GM23338 (cell line): ENCODE measurements around the gene TMEM127. TPM values are rescaled to one million over a fixed set of nuclear protein-coding genes. Genes with fewer than 3 reads are reported as not detected.

ENCODE experiments used
- ATAC-seq: fragments of 200-7000 bp; cut with Tn5 transposase; 3 replicates; pipeline ENCODE4 v1.9.1; 2020
- DNase-seq: peaks from one replicate; pipeline ENCODE4 v3.0.0-alpha.2; 2015; ENCODE audit warnings: low spot score
- H2AFZ ChIP-seq: fragments of 200-600 bp; sonication (generic); 2 replicates; pipeline ENCODE4 v1.8.0; 2016; ENCODE audit warnings: antibody characterized with exemption, mild to moderate bottlenecking, moderate library complexity
- H3F3A ChIP-seq: fragments of 200-600 bp; sonication (generic); replicated peaks from 2 replicates; pipeline ENCODE4 v1.8.0; 2017; ENCODE audit warnings: antibody characterized with exemption, mixed run types, low read depth
- H3K27ac ChIP-seq: fragments of 200-600 bp; sonication (generic); 2 replicates; pipeline ENCODE4 v1.6.1; 2016; ENCODE audit warnings: low read depth
- H3K27me3 ChIP-seq: fragments of 200-600 bp; sonication (generic); 2 replicates; pipeline ENCODE4 v1.8.0; 2016; ENCODE audit warnings: mild to moderate bottlenecking, mixed run types, moderate library complexity; ENCODE audit not compliant: insufficient read depth
- H3K36me3 ChIP-seq: fragments of 200-600 bp; sonication (generic); 2 replicates; pipeline ENCODE4 v1.8.0; 2016; ENCODE audit warnings: mild to moderate bottlenecking; ENCODE audit not compliant: insufficient read depth
- H3K4me1 ChIP-seq: fragments of 200-600 bp; sonication (generic); 2 replicates; pipeline ENCODE4 v1.8.0; 2016; ENCODE audit warnings: mild to moderate bottlenecking, moderate library complexity; ENCODE audit not compliant: insufficient read depth
- H3K4me2 ChIP-seq: fragments of 200-600 bp; sonication (generic); 2 replicates; pipeline ENCODE4 v1.7.1; 2017; ENCODE audit warnings: mixed run types
- H3K4me3 ChIP-seq: fragments of 200-600 bp; sonication (generic); 2 replicates; pipeline ENCODE4 v1.6.1; 2016; ENCODE audit warnings: mixed run types
- H3K79me2 ChIP-seq: fragments of 200-600 bp; sonication (generic); replicated peaks from 2 replicates; pipeline ENCODE4 v1.8.0; 2017; ENCODE audit warnings: mild to moderate bottlenecking; ENCODE audit not compliant: insufficient read depth
- H3K9me2 ChIP-seq: fragments of 200-600 bp; sonication (generic); 2 replicates; pipeline ENCODE4 v1.8.0; 2017; ENCODE audit not compliant: insufficient read depth
- H4K20me1 ChIP-seq: fragments of 200-600 bp; sonication (generic); replicated peaks from 2 replicates; pipeline ENCODE4 v1.8.0; 2017; ENCODE audit warnings: mild to moderate bottlenecking; ENCODE audit not compliant: insufficient read depth
- H3K27ac Mint-ChIP-seq: 2 replicates; pipeline ENCODE4 v1.8.0; 2020; ENCODE audit warnings: inconsistent platforms, mild to moderate bottlenecking, moderate library complexity, mixed read lengths
- H3K27me3 Mint-ChIP-seq: 3 replicates; pipeline ENCODE4 v1.8.0; 2022; ENCODE audit warnings: low read depth, mild to moderate bottlenecking, moderate library complexity, mixed read lengths, inconsistent platforms; ENCODE audit not compliant: insufficient read depth, poor library complexity
- H3K36me3 Mint-ChIP-seq: 3 replicates; pipeline ENCODE4 v1.8.0; 2021; ENCODE audit warnings: low read depth, mild to moderate bottlenecking, inconsistent platforms, moderate library complexity, mixed read lengths
- H3K4me1 Mint-ChIP-seq: 3 replicates; pipeline ENCODE4 v1.8.0; 2020; ENCODE audit warnings: mild to moderate bottlenecking, inconsistent platforms, mixed read lengths
- H3K4me3 Mint-ChIP-seq: 3 replicates; pipeline ENCODE4 v1.8.0; 2021; ENCODE audit warnings: moderate library complexity, mild to moderate bottlenecking, inconsistent platforms, mixed read lengths
- H3K9me3 Mint-ChIP-seq: 3 replicates; pipeline ENCODE4 v1.8.0; 2020; ENCODE audit warnings: moderate library complexity, mild to moderate bottlenecking, inconsistent platforms, mixed read lengths
- CREB1 ChIP-seq: fragments of 250-450 bp; sonication (Bioruptor Pico); IDR thresholded peaks from 2 replicates; pipeline ENCODE4 v1.5.0; 2020; ENCODE audit warnings: low read depth, mild to moderate bottlenecking, moderate library complexity
- EZH2 ChIP-seq: fragments of 200-600 bp; sonication (generic); IDR thresholded peaks from one replicate; pipeline ENCODE4 v1.8.0; 2017; ENCODE audit warnings: antibody characterized with exemption, mild to moderate bottlenecking, low read depth; ENCODE audit not compliant: unreplicated experiment
- EZH2phosphoT487 ChIP-seq: fragments of 200-600 bp; sonication (generic); IDR thresholded peaks from one replicate; pipeline ENCODE4 v1.8.1; 2018; ENCODE audit warnings: antibody characterized with exemption; ENCODE audit not compliant: unreplicated experiment
- JUNB ChIP-seq: IDR thresholded peaks from one replicate; pipeline ENCODE4 v1.6.1; 2016; ENCODE audit warnings: antibody characterized with exemption; ENCODE audit not compliant: unreplicated experiment
- NANOG ChIP-seq: IDR thresholded peaks from 2 replicates; pipeline ENCODE4 v1.6.1; 2016; ENCODE audit warnings: antibody characterized with exemption, borderline replicate concordance
- POLR2AphosphoS5 ChIP-seq: IDR thresholded peaks from 2 replicates; pipeline ENCODE4 v1.6.1; 2016; ENCODE audit warnings: antibody characterized with exemption, low read depth
- STAT1 ChIP-seq: IDR thresholded peaks from one replicate; pipeline ENCODE4 v1.6.1; 2016; ENCODE audit warnings: antibody characterized with exemption; ENCODE audit not compliant: unreplicated experiment
- ZNF114 ChIP-seq: fragments of 250-450 bp; sonication (Bioruptor Pico); IDR thresholded peaks from 2 replicates; pipeline ENCODE4 v1.5.0; 2020; ENCODE audit warnings: mild to moderate bottlenecking, moderate library complexity
- ZNF331 ChIP-seq: fragments of 250-450 bp; sonication (Bioruptor Pico); IDR thresholded peaks from 2 replicates; pipeline ENCODE4 v1.5.0; 2020; ENCODE audit warnings: low read depth, mild to moderate bottlenecking, moderate library complexity
- polyA plus RNA-seq: library from polyadenylated mRNA; unstranded; fragments of >200 nt; fragmentation: Nextera tagmentation; extraction: Ambion mirVana; gene quantifications from 2 replicates; pipeline ENCODE4 v1.2.1, GENCODE V29; 2016
- total RNA-seq: library from RNA; depleted of rRNA; stranded (reverse); fragments of >200 nt; shearing (Covaris generic); gene quantifications from 2 replicates; pipeline ENCODE4 v1.2.3, GENCODE V29; 2014
- TF ChIP-seq, protein P1 (sequence below), 2 experiments: fragments of 200-600 bp in 1 of 2; sonication (generic) in 1 of 2; conservative IDR thresholded peaks; 2 replicates each; pipeline versions ENCODE4 v1.5.1 to v1.6.1; 2016 to 2017; ENCODE audit warnings: antibody characterized with exemption in 2 of 2, low read depth in 2 of 2, mild to moderate bottlenecking in 2 of 2, moderate library complexity in 1 of 2
- TF ChIP-seq, protein P2 (sequence below): IDR thresholded peaks from one replicate; pipeline ENCODE4 v1.6.1; 2018; ENCODE audit warnings: antibody characterized with exemption; ENCODE audit not compliant: unreplicated experiment
- TF ChIP-seq, protein P3 (sequence below): IDR thresholded peaks from 2 replicates; pipeline ENCODE4 v1.6.1; 2016; ENCODE audit warnings: antibody characterized with exemption
- TF ChIP-seq, protein P4 (sequence below): fragments of 250-450 bp; sonication (Bioruptor Pico); IDR thresholded peaks from 2 replicates; pipeline ENCODE4 v1.5.0; 2020; ENCODE audit warnings: mild to moderate bottlenecking, moderate library complexity

Gene TMEM127
- total and polyA plus RNA-seq, 2 experiments from 2014 or later = 4.9 to 19.9 TPM

GRCh38 chr2:96296925-96297324, 31.1 kb upstream of the TMEM127 start:
- no peak overlapping the region for H3K4me3 ChIP-seq
- DNase-seq (no peak), ATAC-seq (no peak)
- Mint-ChIP-seq H3K9me3 (no peaks in the 10 kb centered on the region), H3K4me1 (no peaks in the 10 kb centered on the region), H3K27me3 (no peaks in the 10 kb centered on the region), H3K27ac (no peak overlapping the region), H3K36me3 (peaks cover 88% of the 10 kb centered on the region), H3K4me3 (no peak overlapping the region)
- H3K9me2 ChIP-seq = no peaks in the 10 kb centered on the region
- no peaks in the 10 kb centered on the region for H3F3A ChIP-seq
- no peak for TF ChIP-seq EZH2
- no peak for TF ChIP-seq POLR2AphosphoS5
- no peak for TF ChIP-seq ZNF114 (CRISPR knock-in tag)
- TF ChIP-seq, protein P1, sequence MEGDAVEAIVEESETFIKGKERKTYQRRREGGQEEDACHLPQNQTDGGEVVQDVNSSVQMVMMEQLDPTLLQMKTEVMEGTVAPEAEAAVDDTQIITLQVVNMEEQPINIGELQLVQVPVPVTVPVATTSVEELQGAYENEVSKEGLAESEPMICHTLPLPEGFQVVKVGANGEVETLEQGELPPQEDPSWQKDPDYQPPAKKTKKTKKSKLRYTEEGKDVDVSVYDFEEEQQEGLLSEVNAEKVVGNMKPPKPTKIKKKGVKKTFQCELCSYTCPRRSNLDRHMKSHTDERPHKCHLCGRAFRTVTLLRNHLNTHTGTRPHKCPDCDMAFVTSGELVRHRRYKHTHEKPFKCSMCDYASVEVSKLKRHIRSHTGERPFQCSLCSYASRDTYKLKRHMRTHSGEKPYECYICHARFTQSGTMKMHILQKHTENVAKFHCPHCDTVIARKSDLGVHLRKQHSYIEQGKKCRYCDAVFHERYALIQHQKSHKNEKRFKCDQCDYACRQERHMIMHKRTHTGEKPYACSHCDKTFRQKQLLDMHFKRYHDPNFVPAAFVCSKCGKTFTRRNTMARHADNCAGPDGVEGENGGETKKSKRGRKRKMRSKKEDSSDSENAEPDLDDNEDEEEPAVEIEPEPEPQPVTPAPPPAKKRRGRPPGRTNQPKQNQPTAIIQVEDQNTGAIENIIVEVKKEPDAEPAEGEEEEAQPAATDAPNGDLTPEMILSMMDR (conservative IDR thresholded peaks at IDR 0.05; ENCODE audit: low read depth in 2 of 2) = no peak
- no peak for TF ChIP-seq ZNF331
- no peak for TF ChIP-seq CREB1 (CRISPR knock-in tag)
- TF ChIP-seq, protein P2, sequence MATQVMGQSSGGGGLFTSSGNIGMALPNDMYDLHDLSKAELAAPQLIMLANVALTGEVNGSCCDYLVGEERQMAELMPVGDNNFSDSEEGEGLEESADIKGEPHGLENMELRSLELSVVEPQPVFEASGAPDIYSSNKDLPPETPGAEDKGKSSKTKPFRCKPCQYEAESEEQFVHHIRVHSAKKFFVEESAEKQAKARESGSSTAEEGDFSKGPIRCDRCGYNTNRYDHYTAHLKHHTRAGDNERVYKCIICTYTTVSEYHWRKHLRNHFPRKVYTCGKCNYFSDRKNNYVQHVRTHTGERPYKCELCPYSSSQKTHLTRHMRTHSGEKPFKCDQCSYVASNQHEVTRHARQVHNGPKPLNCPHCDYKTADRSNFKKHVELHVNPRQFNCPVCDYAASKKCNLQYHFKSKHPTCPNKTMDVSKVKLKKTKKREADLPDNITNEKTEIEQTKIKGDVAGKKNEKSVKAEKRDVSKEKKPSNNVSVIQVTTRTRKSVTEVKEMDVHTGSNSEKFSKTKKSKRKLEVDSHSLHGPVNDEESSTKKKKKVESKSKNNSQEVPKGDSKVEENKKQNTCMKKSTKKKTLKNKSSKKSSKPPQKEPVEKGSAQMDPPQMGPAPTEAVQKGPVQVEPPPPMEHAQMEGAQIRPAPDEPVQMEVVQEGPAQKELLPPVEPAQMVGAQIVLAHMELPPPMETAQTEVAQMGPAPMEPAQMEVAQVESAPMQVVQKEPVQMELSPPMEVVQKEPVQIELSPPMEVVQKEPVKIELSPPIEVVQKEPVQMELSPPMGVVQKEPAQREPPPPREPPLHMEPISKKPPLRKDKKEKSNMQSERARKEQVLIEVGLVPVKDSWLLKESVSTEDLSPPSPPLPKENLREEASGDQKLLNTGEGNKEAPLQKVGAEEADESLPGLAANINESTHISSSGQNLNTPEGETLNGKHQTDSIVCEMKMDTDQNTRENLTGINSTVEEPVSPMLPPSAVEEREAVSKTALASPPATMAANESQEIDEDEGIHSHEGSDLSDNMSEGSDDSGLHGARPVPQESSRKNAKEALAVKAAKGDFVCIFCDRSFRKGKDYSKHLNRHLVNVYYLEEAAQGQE = no peak
- TF ChIP-seq, protein P3, sequence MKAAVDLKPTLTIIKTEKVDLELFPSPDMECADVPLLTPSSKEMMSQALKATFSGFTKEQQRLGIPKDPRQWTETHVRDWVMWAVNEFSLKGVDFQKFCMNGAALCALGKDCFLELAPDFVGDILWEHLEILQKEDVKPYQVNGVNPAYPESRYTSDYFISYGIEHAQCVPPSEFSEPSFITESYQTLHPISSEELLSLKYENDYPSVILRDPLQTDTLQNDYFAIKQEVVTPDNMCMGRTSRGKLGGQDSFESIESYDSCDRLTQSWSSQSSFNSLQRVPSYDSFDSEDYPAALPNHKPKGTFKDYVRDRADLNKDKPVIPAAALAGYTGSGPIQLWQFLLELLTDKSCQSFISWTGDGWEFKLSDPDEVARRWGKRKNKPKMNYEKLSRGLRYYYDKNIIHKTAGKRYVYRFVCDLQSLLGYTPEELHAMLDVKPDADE = no peak
- no peak for TF ChIP-seq NANOG
- TF ChIP-seq, protein P4, sequence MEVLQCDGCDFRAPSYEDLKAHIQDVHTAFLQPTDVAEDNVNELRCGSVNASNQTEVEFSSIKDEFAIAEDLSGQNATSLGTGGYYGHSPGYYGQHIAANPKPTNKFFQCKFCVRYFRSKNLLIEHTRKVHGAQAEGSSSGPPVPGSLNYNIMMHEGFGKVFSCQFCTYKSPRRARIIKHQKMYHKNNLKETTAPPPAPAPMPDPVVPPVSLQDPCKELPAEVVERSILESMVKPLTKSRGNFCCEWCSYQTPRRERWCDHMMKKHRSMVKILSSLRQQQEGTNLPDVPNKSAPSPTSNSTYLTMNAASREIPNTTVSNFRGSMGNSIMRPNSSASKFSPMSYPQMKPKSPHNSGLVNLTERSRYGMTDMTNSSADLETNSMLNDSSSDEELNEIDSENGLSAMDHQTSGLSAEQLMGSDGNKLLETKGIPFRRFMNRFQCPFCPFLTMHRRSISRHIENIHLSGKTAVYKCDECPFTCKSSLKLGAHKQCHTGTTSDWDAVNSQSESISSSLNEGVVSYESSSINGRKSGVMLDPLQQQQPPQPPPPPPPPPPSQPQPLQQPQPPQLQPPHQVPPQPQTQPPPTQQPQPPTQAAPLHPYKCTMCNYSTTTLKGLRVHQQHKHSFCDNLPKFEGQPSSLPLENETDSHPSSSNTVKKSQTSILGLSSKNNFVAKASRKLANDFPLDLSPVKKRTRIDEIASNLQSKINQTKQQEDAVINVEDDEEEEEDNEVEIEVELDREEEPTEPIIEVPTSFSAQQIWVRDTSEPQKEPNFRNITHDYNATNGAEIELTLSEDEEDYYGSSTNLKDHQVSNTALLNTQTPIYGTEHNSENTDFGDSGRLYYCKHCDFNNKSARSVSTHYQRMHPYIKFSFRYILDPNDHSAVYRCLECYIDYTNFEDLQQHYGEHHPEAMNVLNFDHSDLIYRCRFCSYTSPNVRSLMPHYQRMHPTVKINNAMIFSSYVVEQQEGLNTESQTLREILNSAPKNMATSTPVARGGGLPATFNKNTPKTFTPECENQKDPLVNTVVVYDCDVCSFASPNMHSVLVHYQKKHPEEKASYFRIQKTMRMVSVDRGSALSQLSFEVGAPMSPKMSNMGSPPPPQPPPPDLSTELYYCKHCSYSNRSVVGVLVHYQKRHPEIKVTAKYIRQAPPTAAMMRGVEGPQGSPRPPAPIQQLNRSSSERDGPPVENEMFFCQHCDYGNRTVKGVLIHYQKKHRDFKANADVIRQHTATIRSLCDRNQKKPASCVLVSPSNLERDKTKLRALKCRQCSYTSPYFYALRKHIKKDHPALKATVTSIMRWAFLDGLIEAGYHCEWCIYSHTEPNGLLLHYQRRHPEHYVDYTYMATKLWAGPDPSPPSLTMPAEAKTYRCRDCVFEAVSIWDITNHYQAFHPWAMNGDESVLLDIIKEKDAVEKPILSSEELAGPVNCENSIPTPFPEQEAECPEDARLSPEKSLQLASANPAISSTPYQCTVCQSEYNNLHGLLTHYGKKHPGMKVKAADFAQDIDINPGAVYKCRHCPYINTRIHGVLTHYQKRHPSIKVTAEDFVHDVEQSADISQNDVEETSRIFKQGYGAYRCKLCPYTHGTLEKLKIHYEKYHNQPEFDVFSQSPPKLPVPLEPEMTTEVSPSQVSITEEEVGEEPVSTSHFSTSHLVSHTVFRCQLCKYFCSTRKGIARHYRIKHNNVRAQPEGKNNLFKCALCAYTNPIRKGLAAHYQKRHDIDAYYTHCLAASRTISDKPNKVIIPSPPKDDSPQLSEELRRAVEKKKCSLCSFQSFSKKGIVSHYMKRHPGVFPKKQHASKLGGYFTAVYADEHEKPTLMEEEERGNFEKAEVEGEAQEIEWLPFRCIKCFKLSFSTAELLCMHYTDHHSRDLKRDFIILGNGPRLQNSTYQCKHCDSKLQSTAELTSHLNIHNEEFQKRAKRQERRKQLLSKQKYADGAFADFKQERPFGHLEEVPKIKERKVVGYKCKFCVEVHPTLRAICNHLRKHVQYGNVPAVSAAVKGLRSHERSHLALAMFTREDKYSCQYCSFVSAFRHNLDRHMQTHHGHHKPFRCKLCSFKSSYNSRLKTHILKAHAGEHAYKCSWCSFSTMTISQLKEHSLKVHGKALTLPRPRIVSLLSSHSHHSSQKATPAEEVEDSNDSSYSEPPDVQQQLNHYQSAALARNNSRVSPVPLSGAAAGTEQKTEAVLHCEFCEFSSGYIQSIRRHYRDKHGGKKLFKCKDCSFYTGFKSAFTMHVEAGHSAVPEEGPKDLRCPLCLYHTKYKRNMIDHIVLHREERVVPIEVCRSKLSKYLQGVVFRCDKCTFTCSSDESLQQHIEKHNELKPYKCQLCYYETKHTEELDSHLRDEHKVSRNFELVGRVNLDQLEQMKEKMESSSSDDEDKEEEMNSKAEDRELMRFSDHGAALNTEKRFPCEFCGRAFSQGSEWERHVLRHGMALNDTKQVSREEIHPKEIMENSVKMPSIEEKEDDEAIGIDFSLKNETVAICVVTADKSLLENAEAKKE (CRISPR knock-in tag) = no peak
- TF ChIP-seq JUNB = no peak
- TF ChIP-seq STAT1 = no peak
- no peak for TF ChIP-seq EZH2phosphoT487
- H3K27me3 ChIP-seq = no peaks in the 10 kb centered on the region
- peaks cover 14% of the 10 kb centered on the region for H4K20me1 ChIP-seq
- H3K36me3 ChIP-seq = peaks cover 93% of the 10 kb centered on the region
- peaks cover 8% of the 10 kb centered on the region for H3K79me2 ChIP-seq
- H3K27ac ChIP-seq = no peak overlapping the region
- H3K4me1 ChIP-seq = no peaks in the 10 kb centered on the region
- no peak overlapping the region for H2AFZ ChIP-seq
- H3K4me2 ChIP-seq = no peak overlapping the region
